ENCODE results near the gene ADPRHL1.

DNA sequence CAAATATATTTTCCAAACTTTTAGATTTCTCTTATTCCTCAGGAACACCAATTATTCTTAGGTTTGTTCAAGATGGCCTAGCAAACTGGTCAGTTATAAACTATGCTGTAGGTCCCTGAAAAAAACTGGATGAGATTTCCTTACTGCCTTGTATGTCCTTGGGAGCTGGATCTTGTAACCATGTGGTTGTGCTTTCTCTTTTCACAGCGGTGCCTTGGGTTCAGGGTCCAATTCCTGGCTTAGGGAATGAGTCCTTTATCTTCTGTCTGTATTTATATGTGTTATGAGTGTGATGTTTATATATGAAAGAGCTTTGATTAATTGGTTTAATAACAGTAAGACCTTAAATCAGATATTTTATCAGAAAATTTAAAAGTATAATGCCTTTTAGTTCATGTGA lies 65.9 kb downstream of the ADPRHL1 start:
- TF ChIP-seq, protein P1, sequence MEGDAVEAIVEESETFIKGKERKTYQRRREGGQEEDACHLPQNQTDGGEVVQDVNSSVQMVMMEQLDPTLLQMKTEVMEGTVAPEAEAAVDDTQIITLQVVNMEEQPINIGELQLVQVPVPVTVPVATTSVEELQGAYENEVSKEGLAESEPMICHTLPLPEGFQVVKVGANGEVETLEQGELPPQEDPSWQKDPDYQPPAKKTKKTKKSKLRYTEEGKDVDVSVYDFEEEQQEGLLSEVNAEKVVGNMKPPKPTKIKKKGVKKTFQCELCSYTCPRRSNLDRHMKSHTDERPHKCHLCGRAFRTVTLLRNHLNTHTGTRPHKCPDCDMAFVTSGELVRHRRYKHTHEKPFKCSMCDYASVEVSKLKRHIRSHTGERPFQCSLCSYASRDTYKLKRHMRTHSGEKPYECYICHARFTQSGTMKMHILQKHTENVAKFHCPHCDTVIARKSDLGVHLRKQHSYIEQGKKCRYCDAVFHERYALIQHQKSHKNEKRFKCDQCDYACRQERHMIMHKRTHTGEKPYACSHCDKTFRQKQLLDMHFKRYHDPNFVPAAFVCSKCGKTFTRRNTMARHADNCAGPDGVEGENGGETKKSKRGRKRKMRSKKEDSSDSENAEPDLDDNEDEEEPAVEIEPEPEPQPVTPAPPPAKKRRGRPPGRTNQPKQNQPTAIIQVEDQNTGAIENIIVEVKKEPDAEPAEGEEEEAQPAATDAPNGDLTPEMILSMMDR (conservative IDR thresholded peaks at IDR 0.05) = no peak
- TF ChIP-seq ZFX (IDR thresholded peaks at IDR 0.05) = no peak
